HCT116 (cell line): ENCODE results near the gene SLC22A23. TPM values are rescaled to one million over a fixed set of nuclear protein-coding genes. Genes with fewer than 3 reads are reported as not detected.

Experiments
- ATAC-seq: fragments of 200-7000 bp; cut with Tn5 transposase; 2 replicates; pipeline ENCODE4 v1.9.1; 2020; ENCODE audit warnings: mild to moderate bottlenecking, moderate library complexity
- BruUV-seq: library from RNA; stranded (reverse); fragments of 400-500 nt; replicated peaks from 2 replicates; lab custom pipeline; 2021; lab: Mats Ljungman, UMichigan
- CTCF ChIA-PET: fragments of 300-600 bp; sonication (Branson Sonifier 250); formaldehyde crosslinking; loops from one replicate; lab custom pipeline; 2021; ENCODE audit warnings: antibody characterized with exemption; lab: Charles Lee
- POLR2A ChIA-PET: fragments of 300-600, 350-600 bp; sonication (Branson Sonifier 250); formaldehyde crosslinking; loops from one replicate; lab custom pipeline; 2021; ENCODE audit warnings: antibody characterized with exemption; lab: Charles Lee
- RAD21 ChIA-PET, 2 experiments: fragments of 300-600 bp; sonication (Branson Sonifier 250); formaldehyde crosslinking; loops; one replicate each; lab custom pipeline; 2023; ENCODE audit warnings: low total read pairs in 2 of 2; ENCODE audit not compliant: uncharacterized antibody in 2 of 2, unreplicated experiment in 2 of 2, low non-redundant PET in 1 of 2; lab: Charles Lee
- DNase-seq: peaks from one replicate; pipeline ENCODE4 v3.0.0-alpha.2; 2010; ENCODE audit warnings: low read depth, low spot score
- H2AFZ ChIP-seq: fragments of 200-600 bp; shearing (Covaris generic), sonication (generic); 2 replicates; pipeline ENCODE4 v1.6.1; 2017; ENCODE audit warnings: low read depth, mixed run types, mixed read lengths, antibody characterized with exemption, low read length; ENCODE audit not compliant: poor library complexity, severe bottlenecking
- H3K27ac ChIP-seq: 2 replicates; pipeline ENCODE4 v1.5.1; 2012; ENCODE audit warnings: low read depth, low read length
- H3K27me3 ChIP-seq: fragments of 200-600 bp; sonication (generic); 2 replicates; pipeline ENCODE4 v1.6.1; 2016; ENCODE audit warnings: mixed run types, low read length, mixed read lengths; ENCODE audit not compliant: insufficient read depth
- H3K36me3 ChIP-seq, 2 experiments: fragments of 200-500 bp in 1 of 2; fragments of 200-600 bp in 1 of 2; sonication (Bioruptor generic) in 1 of 2; sonication (generic) in 1 of 2; 2 replicates each; pipeline versions ENCODE4 v1.5.1 to v1.6.1; 2014 to 2016; ENCODE audit warnings: low read length in 2 of 2, inconsistent platforms in 1 of 2, mixed read lengths in 1 of 2, mixed run types in 1 of 2; ENCODE audit not compliant: insufficient read depth in 2 of 2, control insufficient read depth in 1 of 2
- H3K4me1 ChIP-seq, 2 experiments: fragments of 200-600 bp in 1 of 2; sonication (generic) in 1 of 2; 2 replicates each; pipeline versions ENCODE4 v1.5.1 to v1.6.1; 2012 to 2017; ENCODE audit warnings: low read length in 2 of 2, inconsistent platforms in 1 of 2, mild to moderate bottlenecking in 1 of 2, mixed read lengths in 1 of 2, mixed run types in 1 of 2, moderate library complexity in 1 of 2; ENCODE audit not compliant: insufficient read depth in 2 of 2, control insufficient read depth in 1 of 2
- H3K4me2 ChIP-seq: fragments of 200-600 bp; sonication (generic); 2 replicates; pipeline ENCODE4 v1.6.1; 2017; ENCODE audit warnings: mixed run types, low read length, mixed read lengths
- H3K4me3 ChIP-seq, 2 experiments: fragments of 200-600 bp in 1 of 2; sonication (generic) in 1 of 2; replicated peaks in 1 of 2; 2 replicates each; pipeline ENCODE4 v1.5.1; 2011 to 2016; ENCODE audit warnings: low read length in 2 of 2, control low read depth in 1 of 2, low read depth in 1 of 2, mild to moderate bottlenecking in 1 of 2, mixed read lengths in 1 of 2, mixed run types in 1 of 2
- H3K79me2 ChIP-seq: fragments of 200-600 bp; sonication (generic); 2 replicates; pipeline ENCODE4 v1.6.1; 2017; ENCODE audit warnings: mild to moderate bottlenecking, mixed run types, low read length, moderate library complexity, mixed read lengths; ENCODE audit not compliant: insufficient read depth
- H3K9ac ChIP-seq: fragments of 200-600 bp; sonication (generic); 2 replicates; pipeline ENCODE4 v1.6.1; 2016; ENCODE audit warnings: low read length, mixed read lengths
- H3K9me2 ChIP-seq: fragments of 200-600 bp; sonication (generic), shearing (Covaris generic); 2 replicates; pipeline ENCODE4 v1.6.1; 2017; ENCODE audit warnings: mixed run types, mild to moderate bottlenecking, moderate library complexity; ENCODE audit not compliant: insufficient read depth
- H3K9me3 ChIP-seq, 2 experiments: fragments of 200-500 bp in 1 of 2; fragments of 200-600 bp in 1 of 2; sonication (Bioruptor generic) in 1 of 2; sonication (generic) in 1 of 2; 2 replicates each; pipeline ENCODE4 v1.6.1; 2014 to 2017; ENCODE audit warnings: low read length in 2 of 2, mixed read lengths in 2 of 2, inconsistent platforms in 1 of 2, low read depth in 1 of 2, mild to moderate bottlenecking in 1 of 2, mixed run types in 1 of 2, moderate library complexity in 1 of 2; ENCODE audit not compliant: control insufficient read depth in 1 of 2, insufficient read depth in 1 of 2
- H4K20me1 ChIP-seq: fragments of 200-600 bp; sonication (generic), shearing (Covaris generic); 2 replicates; pipeline ENCODE4 v1.6.1; 2017; ENCODE audit warnings: mixed run types, mild to moderate bottlenecking, moderate library complexity; ENCODE audit not compliant: insufficient read depth
- EZH2 ChIP-seq: fragments of 200-600 bp; sonication (generic); IDR thresholded peaks from 2 replicates; pipeline ENCODE4 v1.6.1; 2017; ENCODE audit warnings: antibody characterized with exemption, mixed run types
- FOSL1 ChIP-seq: IDR thresholded peaks from 2 replicates; pipeline ENCODE4 v1.6.1; 2012; ENCODE audit warnings: low read depth
- JUND ChIP-seq: IDR thresholded peaks from 2 replicates; pipeline ENCODE4 v1.6.1; 2012
- POLR2A ChIP-seq: IDR thresholded peaks from 2 replicates; pipeline ENCODE4 v1.7.0; 2011; ENCODE audit warnings: borderline replicate concordance; ENCODE audit not compliant: insufficient read depth, insufficient read length; ENCODE audit errors: extremely low read depth
- SIN3A ChIP-seq: IDR thresholded peaks from 2 replicates; pipeline ENCODE4 v1.6.1; 2012; ENCODE audit warnings: low read depth
- SP1 ChIP-seq: IDR thresholded peaks from 2 replicates; pipeline ENCODE4 v1.6.1; 2012; ENCODE audit warnings: low read depth
- TCF7L2 ChIP-seq: IDR thresholded peaks from 2 replicates; pipeline ENCODE4 v1.7.0; 2011; ENCODE audit warnings: borderline replicate concordance, inconsistent platforms; ENCODE audit not compliant: insufficient read depth, insufficient read length; ENCODE audit errors: extremely low read depth
- intact Hi-C: fragments of 100-400 bp; cut with micrococcal nuclease; formaldehyde crosslinking; loops from 2 replicates; pipeline ENCODE4 v1.10.0; 2022
- total RNA-seq: library from RNA; stranded (reverse); gene quantifications from one replicate; pipeline ENCODE4 v1.2.1, GENCODE V29; 2021; ENCODE audit not compliant: unreplicated experiment
- TF ChIP-seq, protein P1 (sequence below): IDR thresholded peaks from 2 replicates; pipeline ENCODE4 v1.6.1; 2012

Gene SLC22A23
- total RNA-seq, 1 experiment from 2014 or later = 11.5 TPM

DNA sequence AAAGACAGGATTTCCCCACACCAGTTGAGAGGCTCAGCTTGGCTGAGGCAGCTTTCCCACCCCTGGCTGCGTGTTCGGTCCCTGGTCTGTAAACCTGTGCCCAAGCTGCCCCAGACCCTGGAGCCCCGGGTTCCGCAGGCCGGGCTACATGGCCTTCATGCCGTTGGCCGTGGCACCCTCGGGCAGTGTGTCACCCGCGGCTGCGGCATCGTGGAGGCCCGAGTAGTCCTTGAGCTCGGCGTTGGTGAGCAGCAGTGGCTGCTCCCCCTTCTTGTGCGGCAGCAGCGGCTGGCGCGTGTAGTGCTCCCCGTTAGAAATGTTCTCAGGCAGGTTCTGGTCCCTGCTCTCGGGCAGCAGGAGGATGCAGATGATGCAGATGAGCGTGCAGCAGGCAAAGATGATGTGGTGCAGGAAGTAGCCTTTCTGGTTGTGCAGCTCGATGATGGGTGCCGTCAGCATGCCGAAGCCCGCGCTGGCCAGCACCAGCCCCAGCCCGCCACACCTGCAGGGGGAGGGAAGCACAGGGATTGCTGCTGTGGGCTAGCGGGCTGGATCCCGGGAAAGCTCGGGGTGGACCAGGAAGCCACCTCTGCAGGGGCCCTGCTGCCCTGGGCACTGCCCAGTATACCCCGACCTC lies 183.8 kb downstream of the SLC22A23 start:
- intact Hi-C loops = loop anchor here (10.0 kb wide), 1 partner anchor 702 kb away; no protein-coding TSS in a partner anchor
- Histone ChIP-seq H3K4me1 (no peaks in the 10 kb centered on the region), H3K4me2 (no peak overlapping the region), H3K9me3 (no peaks in the 10 kb centered on the region), H3K27me3 (no peaks in the 10 kb centered on the region), H2AFZ (no peak overlapping the region), H3K79me2 (peaks cover 8% of the 10 kb centered on the region; the same call in 1 of the 2 replicates), H4K20me1 (no peaks in the 10 kb centered on the region), H3K4me3 (no peak overlapping the region), H3K9me2 (no peaks in the 10 kb centered on the region), H3K9ac (no peak overlapping the region), H3K36me3 (peaks cover 6 to 11% of the 10 kb centered on the region in 2 experiments; a peak in 3 of 4 replicates), H3K27ac (no peak overlapping the region)
- RAD21 ChIA-PET = no interaction called here
- DNase-seq (no peak), ATAC-seq (no peak)
- no TSS peak for BruUV-seq
- POLR2A ChIA-PET = no interaction called here
- CTCF ChIA-PET = no interaction called here
- TF ChIP-seq EZH2 (no peak), SIN3A (no peak)

DNA sequence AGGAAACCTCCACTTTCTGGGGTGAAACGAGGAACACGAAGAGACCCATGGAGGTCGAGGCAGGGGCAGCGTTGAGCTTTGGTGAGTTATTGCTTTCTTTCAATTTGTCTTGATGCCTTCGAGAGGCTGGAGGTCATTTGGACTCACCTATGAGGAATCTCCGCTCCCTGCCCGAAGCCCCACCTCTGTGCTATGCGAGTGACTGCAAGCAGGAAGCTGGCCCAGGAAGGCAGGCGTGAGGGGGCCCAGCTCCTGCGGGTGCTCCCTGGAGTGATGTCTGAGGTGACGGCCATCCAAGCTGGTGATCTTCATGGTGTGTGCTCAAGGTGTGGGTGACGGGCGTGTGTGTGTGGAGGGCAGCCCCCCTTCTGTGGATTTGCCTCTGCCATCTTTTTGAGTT lies 185.1 kb downstream of the SLC22A23 start:
- ChIA-PET POLR2A (no interaction called here), CTCF (no interaction called here), RAD21 (no interaction called here)
- no peak overlapping the region for H3K4me3 ChIP-seq
- no peak overlapping the region for H3K9ac ChIP-seq
- no peak for TF ChIP-seq SP1
- TF ChIP-seq, protein P1, sequence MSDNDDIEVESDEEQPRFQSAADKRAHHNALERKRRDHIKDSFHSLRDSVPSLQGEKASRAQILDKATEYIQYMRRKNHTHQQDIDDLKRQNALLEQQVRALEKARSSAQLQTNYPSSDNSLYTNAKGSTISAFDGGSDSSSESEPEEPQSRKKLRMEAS = no peak
- TF ChIP-seq SIN3A = no peak
- TF ChIP-seq POLR2A = no peak
- TF ChIP-seq TCF7L2 = no peak
- no peak for TF ChIP-seq FOSL1
- no peak for TF ChIP-seq JUND
- H3K4me1 ChIP-seq = no peaks in the 10 kb centered on the region
- H3K9me3 ChIP-seq = no peaks in the 10 kb centered on the region
- peaks cover 13% of the 10 kb centered on the region; the same call in 1 of the 2 replicates for H3K79me2 ChIP-seq
- H3K36me3 ChIP-seq = peaks cover 6 to 11% of the 10 kb centered on the region in 2 experiments; a peak in 3 of 4 replicates
- no peaks in the 10 kb centered on the region for H3K9me2 ChIP-seq
- no peak for DNase-seq
- H3K27ac ChIP-seq = no peak overlapping the region
- H3K27me3 ChIP-seq = no peaks in the 10 kb centered on the region
- no peaks in the 10 kb centered on the region for H4K20me1 ChIP-seq
- ATAC-seq = no peak
- intact Hi-C loops = loop anchor here (10.0 kb wide), 1 partner anchor 703 kb away; no protein-coding TSS in a partner anchor
- H3K4me2 ChIP-seq = no peak overlapping the region
- H2AFZ ChIP-seq = no peak overlapping the region
- BruUV-seq = no TSS peak
